KOPT-K1 (cell line): Measurements from ENCODE around the gene TSPAN4.

Experiments used
- H3K27ac ChIP-seq: fragments of 200-600 bp; sonication (generic); 2 replicates; pipeline ENCODE4 v1.5.1; 2016; ENCODE audit warnings: antibody characterized with exemption, mild to moderate bottlenecking, low read depth, low read length; ENCODE audit not compliant: poor library complexity, severe bottlenecking
- H3K36me3 ChIP-seq: fragments of 200-600 bp; sonication (generic); 2 replicates; pipeline ENCODE4 v1.5.1; 2017; ENCODE audit warnings: antibody characterized with exemption, mild to moderate bottlenecking, low read length, moderate library complexity; ENCODE audit not compliant: insufficient read depth
- H3K9me3 ChIP-seq: fragments of 200-600 bp; sonication (generic); 2 replicates; pipeline ENCODE4 v1.5.1; 2017; ENCODE audit warnings: antibody characterized with exemption, low read length, mild to moderate bottlenecking; ENCODE audit not compliant: insufficient read depth, poor library complexity, severe bottlenecking

Gene TSPAN4

GRCh38 chr11:898540-899190 lies 56.0 kb downstream of the TSPAN4 start:
- Histone ChIP-seq H3K9me3 (no peaks in the 10 kb centered on the region), H3K36me3 (peaks cover 66% of the 10 kb centered on the region), H3K27ac (no peak overlapping the region)

DNA sequence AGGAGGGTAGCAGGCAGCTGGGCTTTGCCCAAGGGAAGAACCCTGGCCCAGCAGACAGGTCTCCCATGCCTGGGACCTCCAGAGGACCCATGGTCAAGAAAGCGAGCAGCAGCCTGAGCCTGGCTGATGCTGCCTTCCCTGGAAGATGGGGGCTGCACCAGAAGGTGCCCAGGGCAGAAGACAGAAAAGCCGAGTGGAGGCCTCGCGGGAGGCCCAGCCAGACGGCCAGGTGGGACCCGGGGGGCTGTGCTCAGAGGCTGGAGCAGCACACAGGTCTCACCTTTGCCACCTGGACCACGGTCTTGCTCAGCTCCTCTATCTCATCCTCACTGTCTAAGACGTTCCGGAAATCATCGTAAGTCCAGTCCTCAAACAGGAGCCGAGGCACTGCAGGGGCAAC lies 57.1 kb downstream of the TSPAN4 start:
- H3K9me3 ChIP-seq: no peaks in the 10 kb centered on the region
- H3K27ac ChIP-seq: no peak overlapping the region
- peaks cover 76% of the 10 kb centered on the region for H3K36me3 ChIP-seq

- Histone ChIP-seq H3K36me3 (peaks cover 81% of the 10 kb centered on the region), H3K27ac (no peak overlapping the region), H3K9me3 (no peaks in the 10 kb centered on the region)
Measured at GRCh38 chr11:900545-900944, 57.9 kb downstream of the TSPAN4 start.

DNA sequence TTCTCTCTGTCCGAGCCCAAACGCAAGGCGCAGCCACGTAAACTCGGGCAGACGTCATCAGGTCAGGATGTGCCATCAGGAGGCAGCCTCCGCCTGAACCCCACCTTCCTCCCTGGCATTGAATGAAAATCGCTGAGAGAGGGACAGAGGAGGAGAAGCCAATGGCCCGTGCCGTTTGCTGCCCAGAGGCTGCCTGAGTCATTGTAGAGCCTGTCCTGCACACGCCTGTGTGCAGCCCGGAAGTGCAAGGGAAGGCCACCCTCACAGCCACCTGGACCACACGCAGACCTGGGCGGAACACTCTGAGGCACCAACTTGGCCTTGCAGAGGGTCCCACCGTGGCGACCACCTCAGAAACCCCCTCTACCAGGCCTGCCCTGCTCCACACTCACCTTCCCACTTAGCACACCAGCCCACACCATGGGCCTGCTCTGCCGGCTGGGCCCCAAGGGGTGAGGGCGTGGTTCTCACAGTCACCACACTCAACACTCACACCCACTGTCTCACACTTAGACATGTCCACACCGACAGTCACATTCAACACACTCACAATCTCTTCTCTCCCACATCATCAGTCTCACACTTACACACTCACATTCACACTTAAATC lies 58.9 kb downstream of the TSPAN4 start:
- Histone ChIP-seq H3K9me3 (no peaks in the 10 kb centered on the region), H3K27ac (no peak overlapping the region), H3K36me3 (peaks cover 89% of the 10 kb centered on the region)

GRCh38 chr11:904380-904779 lies 61.7 kb downstream of the TSPAN4 start:
- H3K36me3 ChIP-seq: peaks cover 67% of the 10 kb centered on the region

DNA sequence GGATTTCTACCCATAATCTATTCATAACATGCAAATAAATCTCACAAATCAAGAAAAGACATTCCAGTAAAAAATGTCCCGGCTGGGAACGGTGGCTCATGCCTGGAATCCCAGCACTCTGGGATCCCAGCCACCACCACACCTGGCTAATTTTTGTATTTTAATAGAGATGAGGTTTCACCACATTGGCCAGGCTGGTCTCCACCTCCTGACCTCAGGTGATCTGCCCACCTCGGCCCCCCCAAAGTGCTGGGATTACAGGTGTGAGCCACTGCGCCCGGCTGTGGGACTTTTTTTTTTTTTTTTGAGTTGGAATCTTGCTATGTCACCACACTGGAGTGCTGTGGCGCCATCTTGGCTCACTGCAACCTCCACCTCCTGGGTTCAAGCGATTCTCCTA lies 63.3 kb downstream of the TSPAN4 start:
- Histone ChIP-seq H3K27ac (no peak overlapping the region), H3K9me3 (no peaks in the 10 kb centered on the region), H3K36me3 (peaks cover 51% of the 10 kb centered on the region)

More at GRCh38 chr11:904380-904779, 61.7 kb downstream of the TSPAN4 start:
- Histone ChIP-seq H3K9me3 (no peaks in the 10 kb centered on the region), H3K27ac (no peak overlapping the region)

DNA sequence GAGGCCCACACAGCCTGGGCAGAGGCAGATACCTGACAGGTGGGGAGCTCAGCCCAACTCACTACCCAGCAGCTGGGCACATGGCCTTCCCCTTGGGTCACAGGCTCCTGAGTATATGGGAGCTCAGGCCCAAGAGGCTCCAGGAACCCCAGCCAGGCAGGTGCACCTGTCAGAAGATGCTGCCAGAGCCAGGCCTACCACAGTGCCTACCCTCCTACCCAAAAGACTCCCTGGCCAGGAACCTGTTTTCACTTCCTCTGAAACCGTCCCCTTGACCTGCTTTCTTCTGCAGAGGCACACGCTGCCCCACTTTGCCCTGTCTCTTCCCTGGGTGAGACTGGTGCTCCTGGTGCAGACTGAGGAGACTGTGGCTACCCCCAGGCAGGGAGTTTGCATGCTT lies 65.0 kb downstream of the TSPAN4 start:
- H3K36me3 ChIP-seq: peaks cover 34% of the 10 kb centered on the region
- H3K27ac ChIP-seq: no peak overlapping the region

DNA sequence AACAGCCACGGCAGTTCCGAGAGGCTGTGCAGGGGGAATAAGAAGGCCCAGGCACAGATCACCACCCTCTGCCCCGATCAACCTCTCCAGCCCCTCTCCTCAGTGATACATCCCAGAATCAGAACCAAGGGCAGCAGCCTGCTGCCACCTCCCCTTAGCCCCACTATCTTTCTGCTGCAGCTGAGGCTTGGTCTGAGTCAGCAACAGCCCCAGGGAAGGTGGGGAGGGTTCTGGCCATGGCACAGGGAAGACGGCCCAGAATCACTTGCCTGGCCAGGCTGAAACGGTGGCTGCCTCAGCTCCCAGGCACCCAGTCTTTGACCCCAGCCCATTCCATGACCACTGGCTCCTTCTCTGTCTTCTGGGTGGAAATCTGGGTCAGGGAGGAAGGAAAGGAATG lies 65.6 kb downstream of the TSPAN4 start:
- H3K27ac ChIP-seq: no peak overlapping the region

More for the DNA sequence above, 65.0 kb downstream of the TSPAN4 start:
- no peaks in the 10 kb centered on the region for H3K9me3 ChIP-seq

GRCh38 chr11:909406-909805 lies 66.8 kb downstream of the TSPAN4 start:
- peak overlapping the region; percentile 64 for H3K27ac ChIP-seq
- H3K36me3 ChIP-seq: peaks cover 16% of the 10 kb centered on the region
- no peaks in the 10 kb centered on the region for H3K9me3 ChIP-seq

More for the DNA sequence above, 65.6 kb downstream of the TSPAN4 start:
- Histone ChIP-seq H3K36me3 (peaks cover 28% of the 10 kb centered on the region), H3K9me3 (no peaks in the 10 kb centered on the region)

- no peaks in the 10 kb centered on the region for H3K9me3 ChIP-seq
- H3K27ac ChIP-seq: peak overlapping the region; percentile 64
- peaks cover 9% of the 10 kb centered on the region; the same call in 1 of the 2 replicates for H3K36me3 ChIP-seq
Measured at GRCh38 chr11:910044-910588, 67.5 kb downstream of the TSPAN4 start.

DNA sequence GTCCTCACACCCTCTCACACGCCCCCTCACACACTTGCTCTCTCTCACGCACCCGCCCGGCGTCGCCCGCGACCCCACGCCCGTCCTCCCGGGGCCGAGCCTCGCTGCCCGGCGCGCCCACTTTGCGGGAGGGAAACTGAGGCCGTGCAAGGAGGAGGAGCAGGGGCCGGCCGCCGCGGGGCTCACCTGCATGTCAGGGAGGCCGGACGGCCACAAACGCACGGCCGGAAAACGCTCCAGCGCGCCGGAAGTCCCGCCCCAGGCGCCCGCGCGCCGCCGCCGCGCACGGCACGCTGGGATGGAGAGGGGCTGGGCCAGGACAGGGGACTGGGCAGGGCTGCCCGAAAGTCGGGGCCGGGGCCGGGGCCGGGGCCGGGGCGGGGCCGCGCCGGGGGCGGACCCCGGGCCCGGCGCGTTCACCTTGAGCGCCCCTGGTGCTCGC lies 68.0 kb downstream of the TSPAN4 start, which contains the start of gene CHID1:
TSS of gene CHID1 (minus strand) at position 222 of the 442 bp plus-strand sequence. CDS start 5,994 bp downstream, outside the sequence.
- H3K9me3 ChIP-seq: no peaks in the 10 kb centered on the region
- peaks cover 9% of the 10 kb centered on the region; the same call in 1 of the 2 replicates for H3K36me3 ChIP-seq
- peak within 1 kb of the TSS; percentile 64 for H3K27ac ChIP-seq

- Histone ChIP-seq H3K9me3 (no peaks in the 10 kb centered on the region), H3K36me3 (peaks cover 3% of the 10 kb centered on the region; the same call in 1 of the 2 replicates), H3K27ac (peak overlapping the region; percentile 64)
Measured at GRCh38 chr11:911031-911889, 68.6 kb downstream of the TSPAN4 start.

- H3K36me3 ChIP-seq: no peaks in the 10 kb centered on the region; the same call in 1 of the 2 replicates
- no peaks in the 10 kb centered on the region for H3K9me3 ChIP-seq
- peak overlapping the region; percentile 64 for H3K27ac ChIP-seq
Measured at GRCh38 chr11:911890-912219, 69.2 kb downstream of the TSPAN4 start.

DNA sequence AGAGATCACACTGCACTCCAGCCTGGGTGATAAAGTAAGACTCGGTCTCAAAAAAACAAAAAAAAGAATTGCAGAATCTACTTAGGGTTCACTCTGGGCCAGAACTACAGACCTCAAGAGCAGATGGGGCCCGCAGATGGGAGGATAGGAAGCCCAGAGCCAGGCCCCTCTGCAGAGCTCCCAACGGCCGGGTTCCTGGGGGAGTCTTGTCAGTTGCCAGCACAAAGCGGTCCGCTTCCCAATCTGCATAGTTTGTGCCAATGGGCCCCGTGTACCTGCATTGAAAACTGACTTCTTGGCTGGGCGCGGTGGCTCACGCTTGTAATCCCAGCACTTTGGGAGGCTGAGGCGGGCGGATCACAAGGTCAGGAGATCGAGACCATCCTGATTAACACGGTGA lies 69.6 kb downstream of the TSPAN4 start:
- H3K27ac ChIP-seq: no peak overlapping the region

GRCh38 chr11:913043-913442 lies 70.4 kb downstream of the TSPAN4 start:
- Histone ChIP-seq H3K36me3 (no peaks in the 10 kb centered on the region), H3K9me3 (no peaks in the 10 kb centered on the region), H3K27ac (no peak overlapping the region)

More for the DNA sequence above, 69.6 kb downstream of the TSPAN4 start:
- H3K9me3 ChIP-seq: no peaks in the 10 kb centered on the region
- H3K36me3 ChIP-seq: no peaks in the 10 kb centered on the region; the same call in 1 of the 2 replicates
